RWPE1 (cell line): Measurements from ENCODE around the gene CYP2R1.

ENCODE experiments used
- CTCF ChIA-PET: fragments of 350-600 bp; sonication (Branson Sonifier 250); formaldehyde crosslinking; extraction: SDS; loops from one replicate; lab custom pipeline; 2021; lab: Yijun Ruan, JAX
- POLR2A ChIA-PET: fragments of 400-600 bp; formaldehyde crosslinking; extraction: SDS; loops from one replicate; lab custom pipeline; 2020; ENCODE audit warnings: antibody characterized with exemption; ENCODE audit not compliant: low non-redundant PET; lab: Yijun Ruan, JAX
- DNase-seq: peaks from one replicate; pipeline ENCODE4 v3.0.0; 2012; ENCODE audit warnings: low spot score
- H3K27ac ChIP-seq: fragments of 450-650 bp; 2 replicates; pipeline ENCODE4 v1.5.1; 2017
- TF ChIP-seq, protein P1 (sequence below): fragments of 450-650 bp; conservative IDR thresholded peaks from 2 replicates; pipeline ENCODE4 v1.5.1; 2017; ENCODE audit warnings: low read depth, mild to moderate bottlenecking

CYP2R1 gene

DNA sequence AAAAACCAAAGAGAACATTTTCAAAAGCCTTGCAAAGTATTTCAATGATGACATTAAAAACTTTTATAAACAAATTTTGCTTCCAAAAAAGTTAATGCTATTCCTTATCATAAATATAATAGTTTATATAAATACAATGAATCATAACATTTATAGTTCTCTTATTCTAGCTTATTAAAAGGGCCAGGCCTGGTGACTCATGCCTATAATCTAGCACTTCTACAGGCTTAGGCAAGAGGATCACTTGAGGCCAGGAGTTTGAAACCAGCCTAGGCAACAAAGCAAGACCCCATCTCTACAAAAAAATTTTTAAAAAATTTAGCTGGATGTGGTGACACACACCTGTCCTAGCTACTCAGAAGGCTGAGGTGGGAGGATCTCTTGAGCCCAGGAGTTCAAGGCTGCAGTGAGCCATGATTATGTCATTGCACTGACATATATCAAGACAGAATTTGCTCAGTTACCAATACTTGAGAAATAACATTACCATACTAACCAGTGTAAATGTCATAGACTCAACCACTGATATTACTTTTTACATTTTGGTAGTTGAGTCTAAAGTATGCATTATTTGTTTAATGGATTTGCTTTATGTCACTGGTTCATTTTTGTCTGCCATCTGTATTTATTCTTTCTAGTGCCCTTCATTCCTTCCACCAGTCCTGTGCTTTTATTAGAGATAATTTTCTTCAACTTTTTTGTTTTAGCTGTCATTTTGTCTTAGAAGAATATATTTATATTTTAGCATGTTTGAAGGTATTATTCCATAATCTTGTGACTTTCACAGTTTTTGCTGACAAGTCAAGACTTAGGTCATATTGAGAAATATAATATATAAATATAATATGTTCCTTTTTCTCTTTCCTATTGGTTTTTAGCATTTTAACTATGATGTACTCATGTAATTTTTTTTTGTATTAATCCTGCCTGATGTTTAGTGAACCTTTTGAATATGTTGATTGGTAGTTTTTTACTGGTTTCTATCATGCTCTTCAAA is 56.2 kb downstream of the CYP2R1 start:
- CTCF ChIA-PET, result no interaction called here
- TF ChIP-seq, protein P1, sequence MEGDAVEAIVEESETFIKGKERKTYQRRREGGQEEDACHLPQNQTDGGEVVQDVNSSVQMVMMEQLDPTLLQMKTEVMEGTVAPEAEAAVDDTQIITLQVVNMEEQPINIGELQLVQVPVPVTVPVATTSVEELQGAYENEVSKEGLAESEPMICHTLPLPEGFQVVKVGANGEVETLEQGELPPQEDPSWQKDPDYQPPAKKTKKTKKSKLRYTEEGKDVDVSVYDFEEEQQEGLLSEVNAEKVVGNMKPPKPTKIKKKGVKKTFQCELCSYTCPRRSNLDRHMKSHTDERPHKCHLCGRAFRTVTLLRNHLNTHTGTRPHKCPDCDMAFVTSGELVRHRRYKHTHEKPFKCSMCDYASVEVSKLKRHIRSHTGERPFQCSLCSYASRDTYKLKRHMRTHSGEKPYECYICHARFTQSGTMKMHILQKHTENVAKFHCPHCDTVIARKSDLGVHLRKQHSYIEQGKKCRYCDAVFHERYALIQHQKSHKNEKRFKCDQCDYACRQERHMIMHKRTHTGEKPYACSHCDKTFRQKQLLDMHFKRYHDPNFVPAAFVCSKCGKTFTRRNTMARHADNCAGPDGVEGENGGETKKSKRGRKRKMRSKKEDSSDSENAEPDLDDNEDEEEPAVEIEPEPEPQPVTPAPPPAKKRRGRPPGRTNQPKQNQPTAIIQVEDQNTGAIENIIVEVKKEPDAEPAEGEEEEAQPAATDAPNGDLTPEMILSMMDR, result no peak
- POLR2A ChIA-PET, result no interaction called here
- H3K27ac ChIP-seq, result no peak overlapping the region
- DNase-seq, result no peak
